Endothelial cell of umbilical vein (primary cell): ENCODE measurements around the gene LRRN1. TPM values are rescaled to one million over a fixed set of nuclear protein-coding genes. Genes with fewer than 3 reads are reported as not detected.

Source experiments
- BruUV-seq: library from RNA; stranded (reverse); fragments of 400-500 nt; replicated peaks from 2 replicates; lab custom pipeline; 2021; lab: Mats Ljungman, UMichigan
- CTCF ChIA-PET: fragments of 300-600, 350-600 bp; sonication (Branson Sonifier 250); formaldehyde crosslinking; loops from one replicate; lab custom pipeline; 2021; ENCODE audit warnings: antibody characterized with exemption, inconsistent platforms; lab: Charles Lee
- POLR2A ChIA-PET: fragments of 300-600, 350-600 bp; sonication (Branson Sonifier 250); formaldehyde crosslinking; loops from one replicate; lab custom pipeline; 2021; ENCODE audit warnings: antibody characterized with exemption, inconsistent platforms; lab: Charles Lee
- DNase-seq: peaks from one replicate; pipeline ENCODE4 v3.0.0-alpha.2; 2011; ENCODE audit warnings: low read depth, low spot score
- FAIRE-seq: peaks from 2 replicates; lab custom pipeline; 2011; peaks lifted over from hg19 to GRCh38; lab: Jason Lieb, UNC
- H2AFZ ChIP-seq: 2 replicates; pipeline ENCODE4 v1.6.0; 2012; ENCODE audit warnings: low read depth, low read length, control low read depth, inconsistent platforms
- H3K27ac ChIP-seq: 2 replicates; pipeline ENCODE4 v1.5.1; 2011; ENCODE audit warnings: low read depth, mild to moderate bottlenecking, control low read depth, low read length, moderate library complexity; ENCODE audit not compliant: insufficient read depth
- H3K27me3 ChIP-seq, 2 experiments: 2 replicates each; pipeline versions ENCODE4 v1.6.0 to v1.6.1; 2011; ENCODE audit warnings: low read length in 2 of 2, mixed read lengths in 1 of 2; ENCODE audit not compliant: control insufficient read depth in 2 of 2, insufficient read depth in 2 of 2
- H3K36me3 ChIP-seq, 2 experiments: 2 replicates in 1 of 2; 3 replicates in 1 of 2; pipeline ENCODE4 v1.5.1; 2011; ENCODE audit warnings: low read length in 2 of 2, mild to moderate bottlenecking in 1 of 2, moderate library complexity in 1 of 2; ENCODE audit not compliant: control insufficient read depth in 2 of 2, insufficient read depth in 2 of 2; ENCODE audit errors: extremely low read depth in 1 of 2
- H3K4me1 ChIP-seq: 3 replicates; pipeline ENCODE4 v1.5.1; 2011; ENCODE audit warnings: mild to moderate bottlenecking, low read length; ENCODE audit not compliant: control insufficient read depth, insufficient read depth; ENCODE audit errors: extremely low read depth
- H3K4me2 ChIP-seq: 2 replicates; pipeline ENCODE4 v1.6.1; 2011; ENCODE audit warnings: low read length, control low read depth, mixed read lengths; ENCODE audit not compliant: insufficient read depth
- H3K4me3 ChIP-seq, 3 experiments: fragments of 200-600 bp in 1 of 3; sonication (generic), shearing (Covaris generic) in 1 of 3; replicated peaks in 1 of 3; 2 replicates each; pipeline ENCODE4 v1.5.1; 2011 to 2016; ENCODE audit warnings: control low read depth in 3 of 3, low read length in 3 of 3, mild to moderate bottlenecking in 2 of 3, inconsistent platforms in 1 of 3, low read depth in 1 of 3, moderate library complexity in 1 of 3; ENCODE audit not compliant: insufficient read depth in 1 of 3
- H3K79me2 ChIP-seq: 2 replicates; pipeline ENCODE4 v1.6.0; 2012; ENCODE audit warnings: low read length, inconsistent platforms; ENCODE audit not compliant: control insufficient read depth, insufficient read depth
- H3K9ac ChIP-seq: replicated peaks from 2 replicates; pipeline ENCODE3; 2011; ENCODE audit warnings: low read length, control low read depth; ENCODE audit not compliant: insufficient read depth; ENCODE audit errors: extremely low read depth
- H3K9me1 ChIP-seq: replicated peaks from 3 replicates; pipeline ENCODE4 v1.6.0; 2011; ENCODE audit warnings: mild to moderate bottlenecking, low read length; ENCODE audit not compliant: control insufficient read depth, insufficient read depth; ENCODE audit errors: extremely low read depth
- H3K9me3 ChIP-seq: replicated peaks from 2 replicates; pipeline ENCODE4 v1.5.1; 2012; ENCODE audit warnings: low read length, inconsistent platforms; ENCODE audit not compliant: control insufficient read depth, insufficient read depth
- H4K20me1 ChIP-seq: replicated peaks from 2 replicates; pipeline ENCODE3; 2011; ENCODE audit warnings: mild to moderate bottlenecking, low read length; ENCODE audit not compliant: control insufficient read depth, insufficient read depth; ENCODE audit errors: extremely low read depth
- EZH2 ChIP-seq: IDR thresholded peaks from 2 replicates; pipeline ENCODE4 v1.6.1; 2012; ENCODE audit warnings: borderline replicate concordance, low read depth, mild to moderate bottlenecking, moderate library complexity, low read length, inconsistent platforms; ENCODE audit not compliant: severe bottlenecking
- FOS ChIP-seq: IDR thresholded peaks from 2 replicates; pipeline ENCODE4 v1.6.1; 2011; ENCODE audit warnings: mild to moderate bottlenecking, low read length, moderate library complexity, borderline replicate concordance; ENCODE audit not compliant: insufficient read depth
- GATA2 ChIP-seq: IDR thresholded peaks from 2 replicates; pipeline ENCODE4 v1.7.0; 2011; ENCODE audit warnings: low read depth, mild to moderate bottlenecking, moderate library complexity, mixed read lengths, low read length; ENCODE audit not compliant: insufficient read length, insufficient read depth
- JUN ChIP-seq: IDR thresholded peaks from 2 replicates; pipeline ENCODE4 v1.6.1; 2011; ENCODE audit warnings: borderline replicate concordance, low read depth; ENCODE audit not compliant: insufficient read length, insufficient read depth
- MYC ChIP-seq: IDR thresholded peaks from one replicate; pipeline ENCODE4 v1.6.1; 2011; ENCODE audit warnings: mild to moderate bottlenecking, low read depth, low read length
- POLR2A ChIP-seq: IDR thresholded peaks from 2 replicates; pipeline ENCODE4 v1.6.1; 2012; ENCODE audit warnings: low read depth, mild to moderate bottlenecking, control low read depth, low read length
- POLR2AphosphoS5 ChIP-seq: IDR thresholded peaks from 2 replicates; pipeline ENCODE4 v1.6.1; 2012; ENCODE audit warnings: low read depth, mild to moderate bottlenecking, control low read depth, low read length, moderate library complexity; ENCODE audit not compliant: insufficient read depth
- dilution Hi-C: fragments of 300-500 bp; cut with MboI; formaldehyde crosslinking; loops from one replicate; pipeline ENCODE4 v1.15.0; 2019; ENCODE audit warnings: low sequenced_read_pairs; ENCODE audit not compliant: extremely low pct_ligation_motif_present
- intact Hi-C: fragments of 100-400 bp; cut with micrococcal nuclease; formaldehyde crosslinking; loops from one replicate; pipeline ENCODE4 v1.10.0; 2022
- polyA plus RNA-seq, 4 experiments: library from polyadenylated mRNA; depleted of rRNA in 3 of 4; stranded (reverse) in 3 of 4; unstranded in 1 of 4; fragments of >200 nt; gene quantifications; 2 replicates each; pipeline versions ENCODE4 v1.2.1 to v1.2.3, GENCODE V29; 2011 to 2012; ENCODE audit warnings: missing spikeins in 1 of 4
- total RNA-seq: library from RNA; stranded (reverse); gene quantifications from 2 replicates; pipeline ENCODE4 v1.2.3, GENCODE V29; 2021
- TF ChIP-seq, protein P1 (sequence below), 2 donors: IDR thresholded peaks; 1 replicate in 1 of 2; 2 replicates in 1 of 2; pipeline ENCODE4 v1.5.1; 2011; ENCODE audit warnings: low read length in 2 of 2, mild to moderate bottlenecking in 2 of 2, moderate library complexity in 2 of 2, control low read depth in 1 of 2, inconsistent platforms in 1 of 2, low read depth in 1 of 2; ENCODE audit not compliant: insufficient read depth in 1 of 2; ENCODE audit errors: extremely low read depth in 1 of 2
- TF ChIP-seq, protein P2 (sequence below): IDR thresholded peaks from 2 replicates; pipeline ENCODE4 v1.6.1; 2011; ENCODE audit not compliant: insufficient read depth, insufficient read length

The LRRN1 gene
- total and polyA plus RNA-seq, 2 donors (not counting 3 experiments of a cell fraction or from before 2014, with no cell fraction given): 0.04 TPM; not detected in 1

DNA sequence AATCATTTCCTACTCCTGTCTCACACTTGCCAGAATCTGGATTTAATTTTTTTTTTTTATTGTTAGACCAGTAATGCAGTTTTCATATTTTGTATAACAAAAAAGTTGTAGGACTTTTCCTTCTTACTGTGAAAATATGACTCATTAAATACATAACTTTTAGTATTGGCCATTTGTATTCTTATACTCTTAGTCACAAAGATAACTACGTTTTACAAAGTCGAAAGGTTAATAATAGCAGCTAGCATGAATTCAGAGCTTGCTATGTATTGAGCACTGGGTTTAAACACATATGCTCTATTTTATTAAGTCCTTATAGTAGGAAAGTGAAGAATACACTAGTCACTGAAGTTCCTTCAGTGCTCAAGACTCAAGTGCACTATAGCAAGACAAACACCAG is 43.1 kb downstream of the LRRN1 start:
- Histone ChIP-seq H3K4me3 (no peak overlapping the region), H3K9me1 (no peaks in the 10 kb centered on the region), H3K9ac (no peak overlapping the region), H3K79me2 (no peaks in the 10 kb centered on the region), H3K4me2 (no peak overlapping the region), H2AFZ (no peak overlapping the region), H3K9me3 (peaks cover 8% of the 10 kb centered on the region), H3K4me1 (no peaks in the 10 kb centered on the region), H3K27ac (no peak overlapping the region), H3K27me3 (no peaks in the 10 kb centered on the region), H4K20me1 (no peaks in the 10 kb centered on the region), H3K36me3 (no peaks in the 10 kb centered on the region)
- dilution Hi-C loops: no loop called here
- TF ChIP-seq EZH2 (no peak), FOS (no peak), POLR2AphosphoS5 (no peak), JUN (no peak), POLR2A (no peak), MYC (no peak), GATA2 (no peak)
- TF ChIP-seq, protein P1, sequence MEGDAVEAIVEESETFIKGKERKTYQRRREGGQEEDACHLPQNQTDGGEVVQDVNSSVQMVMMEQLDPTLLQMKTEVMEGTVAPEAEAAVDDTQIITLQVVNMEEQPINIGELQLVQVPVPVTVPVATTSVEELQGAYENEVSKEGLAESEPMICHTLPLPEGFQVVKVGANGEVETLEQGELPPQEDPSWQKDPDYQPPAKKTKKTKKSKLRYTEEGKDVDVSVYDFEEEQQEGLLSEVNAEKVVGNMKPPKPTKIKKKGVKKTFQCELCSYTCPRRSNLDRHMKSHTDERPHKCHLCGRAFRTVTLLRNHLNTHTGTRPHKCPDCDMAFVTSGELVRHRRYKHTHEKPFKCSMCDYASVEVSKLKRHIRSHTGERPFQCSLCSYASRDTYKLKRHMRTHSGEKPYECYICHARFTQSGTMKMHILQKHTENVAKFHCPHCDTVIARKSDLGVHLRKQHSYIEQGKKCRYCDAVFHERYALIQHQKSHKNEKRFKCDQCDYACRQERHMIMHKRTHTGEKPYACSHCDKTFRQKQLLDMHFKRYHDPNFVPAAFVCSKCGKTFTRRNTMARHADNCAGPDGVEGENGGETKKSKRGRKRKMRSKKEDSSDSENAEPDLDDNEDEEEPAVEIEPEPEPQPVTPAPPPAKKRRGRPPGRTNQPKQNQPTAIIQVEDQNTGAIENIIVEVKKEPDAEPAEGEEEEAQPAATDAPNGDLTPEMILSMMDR (IDR thresholded peaks at IDR 0.05; ENCODE audit: extremely low read depth in 1 of 2, insufficient read depth in 1 of 2, low read depth in 1 of 2, low read length in 2 of 2): no peak
- TF ChIP-seq, protein P2, sequence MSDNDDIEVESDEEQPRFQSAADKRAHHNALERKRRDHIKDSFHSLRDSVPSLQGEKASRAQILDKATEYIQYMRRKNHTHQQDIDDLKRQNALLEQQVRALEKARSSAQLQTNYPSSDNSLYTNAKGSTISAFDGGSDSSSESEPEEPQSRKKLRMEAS: no peak
- FAIRE-seq: no peak
- no peak for DNase-seq
- BruUV-seq: no TSS peak
- intact Hi-C loops: no loop called here
- CTCF ChIA-PET: no interaction called here
- POLR2A ChIA-PET: no interaction called here
